Measurements from ENCODE around the gene PPFIBP2.

- no peak for TF ChIP-seq CTCF (IDR thresholded peaks at IDR 0.05; ENCODE audit: low read length)
- TF ChIP-seq EZH2 (IDR thresholded peaks at IDR 0.05; ENCODE audit: borderline replicate concordance, low read length), result no peak
These were observed 140.5 kb downstream of the PPFIBP2 start for GRCh38 chr11:7654195-7654705.
